Measurements from ENCODE around the gene DRAP1.
"Not testable (repeated sequence)": the region's sequence is repeated elsewhere in the genome, so short reads cannot be mapped to it uniquely, and the experiment has no call there.

The DRAP1 gene

DNA sequence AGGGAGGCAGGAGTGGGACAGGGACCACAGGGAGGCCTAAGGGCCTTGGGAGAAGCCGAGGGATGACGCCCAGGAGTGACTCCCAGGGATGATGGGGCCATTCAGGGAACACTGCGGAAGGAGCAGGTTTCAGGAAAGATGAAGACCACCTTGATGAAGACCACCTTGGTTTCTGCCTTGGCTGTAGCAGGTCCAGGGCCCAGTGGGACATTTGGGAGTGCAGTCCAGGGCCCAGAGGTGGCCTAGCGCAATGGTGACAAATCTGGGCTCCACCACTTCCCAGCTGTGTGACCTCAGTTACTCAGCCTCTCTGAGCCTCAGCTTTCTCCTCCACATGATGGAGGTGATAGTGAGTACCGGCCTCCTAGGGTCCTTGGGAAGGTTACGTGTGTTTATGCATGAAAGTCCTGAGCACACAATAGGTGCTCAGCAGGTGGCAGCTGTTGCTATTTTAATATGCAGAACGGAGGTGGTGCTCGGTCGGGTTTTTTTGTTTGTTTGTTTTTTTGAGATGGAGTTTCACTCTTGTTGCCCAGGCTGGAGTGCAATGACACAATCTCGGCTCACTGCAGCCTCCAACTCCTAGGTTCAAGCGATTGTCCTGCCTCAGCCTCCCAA lies 26.8 kb downstream of the DRAP1 start:
- Histone ChIP-seq H3K4me3 (replicated peaks; ENCODE audit: low read depth, low read length) (no peak overlapping the region), H3K36me3 (ENCODE audit: control insufficient read depth, insufficient read depth, low read length) (no peaks in the 10 kb centered on the region), H3K27me3 (replicated peaks; ENCODE audit: control insufficient read depth, insufficient read depth, low read length) (no peaks in the 10 kb centered on the region)
- TF ChIP-seq, protein P1, sequence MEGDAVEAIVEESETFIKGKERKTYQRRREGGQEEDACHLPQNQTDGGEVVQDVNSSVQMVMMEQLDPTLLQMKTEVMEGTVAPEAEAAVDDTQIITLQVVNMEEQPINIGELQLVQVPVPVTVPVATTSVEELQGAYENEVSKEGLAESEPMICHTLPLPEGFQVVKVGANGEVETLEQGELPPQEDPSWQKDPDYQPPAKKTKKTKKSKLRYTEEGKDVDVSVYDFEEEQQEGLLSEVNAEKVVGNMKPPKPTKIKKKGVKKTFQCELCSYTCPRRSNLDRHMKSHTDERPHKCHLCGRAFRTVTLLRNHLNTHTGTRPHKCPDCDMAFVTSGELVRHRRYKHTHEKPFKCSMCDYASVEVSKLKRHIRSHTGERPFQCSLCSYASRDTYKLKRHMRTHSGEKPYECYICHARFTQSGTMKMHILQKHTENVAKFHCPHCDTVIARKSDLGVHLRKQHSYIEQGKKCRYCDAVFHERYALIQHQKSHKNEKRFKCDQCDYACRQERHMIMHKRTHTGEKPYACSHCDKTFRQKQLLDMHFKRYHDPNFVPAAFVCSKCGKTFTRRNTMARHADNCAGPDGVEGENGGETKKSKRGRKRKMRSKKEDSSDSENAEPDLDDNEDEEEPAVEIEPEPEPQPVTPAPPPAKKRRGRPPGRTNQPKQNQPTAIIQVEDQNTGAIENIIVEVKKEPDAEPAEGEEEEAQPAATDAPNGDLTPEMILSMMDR (IDR thresholded peaks at IDR 0.05; ENCODE audit: insufficient read depth, low read length, poor library complexity, severe bottlenecking), result no peak
- no peak for DNase-seq (ENCODE audit: extremely low read depth, insufficient read length)

DNA sequence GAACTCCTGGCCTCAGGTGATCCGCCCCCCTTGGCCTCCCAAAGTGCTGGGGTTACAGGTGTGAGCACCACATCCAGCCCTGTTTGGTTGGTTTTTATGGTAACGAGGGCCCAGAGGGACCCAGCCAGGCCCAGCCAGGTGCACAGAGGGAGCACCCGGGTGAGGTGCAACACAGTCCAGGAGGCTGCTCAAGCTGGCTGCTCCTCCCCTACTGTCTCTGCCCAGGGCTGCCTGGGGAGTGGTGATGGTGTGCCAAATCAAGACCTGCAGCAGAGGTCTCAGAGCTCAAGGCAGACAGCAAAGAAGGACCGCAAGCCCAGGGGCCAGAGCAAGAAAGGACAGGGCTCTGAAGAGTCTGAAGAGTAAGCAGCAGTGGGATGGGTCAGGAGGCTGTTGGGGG lies 27.4 kb downstream of the DRAP1 start:
- DNase-seq (ENCODE audit: extremely low read depth, insufficient read length), result no peak
- no peaks in the 10 kb centered on the region for H3K36me3 ChIP-seq (ENCODE audit: control insufficient read depth, insufficient read depth, low read length)
- TF ChIP-seq, protein P1 (IDR thresholded peaks at IDR 0.05; ENCODE audit: insufficient read depth, low read length, poor library complexity, severe bottlenecking), result no peak
- no peak overlapping the region for H3K4me3 ChIP-seq (replicated peaks; ENCODE audit: low read depth, low read length)
- H3K27me3 ChIP-seq (replicated peaks; ENCODE audit: control insufficient read depth, insufficient read depth, low read length), result no peaks in the 10 kb centered on the region

DNA sequence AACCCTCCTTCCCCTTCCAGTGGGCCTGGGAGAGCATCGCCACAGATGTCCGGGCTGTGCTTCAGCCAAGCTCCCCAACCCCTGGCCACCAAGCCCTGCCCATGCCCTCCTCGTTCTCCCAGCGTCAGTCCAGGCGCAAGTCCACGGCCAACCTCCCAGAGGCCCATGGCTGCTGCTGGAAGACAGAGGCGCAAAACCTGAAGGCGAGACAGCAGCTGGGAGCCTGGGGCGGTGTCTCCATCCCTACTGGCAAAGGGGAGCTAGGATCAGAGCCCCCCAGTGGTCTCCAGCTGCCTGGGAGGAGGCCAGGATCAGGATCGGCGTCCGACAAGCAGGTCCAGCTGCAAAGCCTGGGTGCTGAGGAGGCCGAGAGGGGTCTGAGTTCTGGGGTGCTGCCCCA lies 27.9 kb downstream of the DRAP1 start:
- no peak for DNase-seq (ENCODE audit: extremely low read depth, insufficient read length)
- no peak overlapping the region for H3K4me3 ChIP-seq (replicated peaks; ENCODE audit: low read depth, low read length)
- TF ChIP-seq, protein P1 (IDR thresholded peaks at IDR 0.05; ENCODE audit: insufficient read depth, low read length, poor library complexity, severe bottlenecking), result no peak
- no peaks in the 10 kb centered on the region for H3K36me3 ChIP-seq (ENCODE audit: control insufficient read depth, insufficient read depth, low read length)
- H3K27me3 ChIP-seq (replicated peaks; ENCODE audit: control insufficient read depth, insufficient read depth, low read length), result no peaks in the 10 kb centered on the region

DNA sequence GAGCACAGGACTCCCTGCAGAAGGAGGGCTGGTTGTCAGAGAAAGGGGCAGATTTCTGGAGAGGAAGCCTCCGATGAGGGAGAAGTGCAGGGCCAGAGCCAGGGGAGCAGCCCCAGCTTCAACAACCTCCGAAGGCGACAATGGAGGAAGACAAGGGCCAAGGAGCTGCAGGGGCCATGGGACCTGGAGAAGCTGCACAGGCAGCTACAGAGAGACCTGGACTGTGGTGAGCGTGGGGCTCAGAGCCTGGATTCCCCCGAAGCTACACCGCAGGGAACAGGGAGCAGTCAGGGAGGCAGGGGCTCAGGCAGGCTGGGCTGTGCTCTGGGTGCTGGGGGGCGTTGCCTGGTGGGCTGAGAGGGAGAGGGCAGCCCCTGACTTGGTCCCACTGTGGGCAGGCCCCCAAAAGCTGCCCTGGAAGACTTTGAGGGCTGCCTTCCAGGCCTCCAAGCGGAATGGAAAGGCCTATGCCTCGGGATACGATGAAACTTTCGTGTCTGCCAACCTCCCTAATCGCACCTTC lies 28.4 kb downstream of the DRAP1 start:
- Histone ChIP-seq H3K27me3 (replicated peaks; ENCODE audit: control insufficient read depth, insufficient read depth, low read length) (no peaks in the 10 kb centered on the region), H3K36me3 (ENCODE audit: control insufficient read depth, insufficient read depth, low read length) (no peaks in the 10 kb centered on the region), H3K4me3 (replicated peaks; ENCODE audit: low read depth, low read length) (no peak overlapping the region)
- no peak for DNase-seq (ENCODE audit: extremely low read depth, insufficient read length)
- TF ChIP-seq, protein P1 (IDR thresholded peaks at IDR 0.05; ENCODE audit: insufficient read depth, low read length, poor library complexity, severe bottlenecking), result no peak

DNA sequence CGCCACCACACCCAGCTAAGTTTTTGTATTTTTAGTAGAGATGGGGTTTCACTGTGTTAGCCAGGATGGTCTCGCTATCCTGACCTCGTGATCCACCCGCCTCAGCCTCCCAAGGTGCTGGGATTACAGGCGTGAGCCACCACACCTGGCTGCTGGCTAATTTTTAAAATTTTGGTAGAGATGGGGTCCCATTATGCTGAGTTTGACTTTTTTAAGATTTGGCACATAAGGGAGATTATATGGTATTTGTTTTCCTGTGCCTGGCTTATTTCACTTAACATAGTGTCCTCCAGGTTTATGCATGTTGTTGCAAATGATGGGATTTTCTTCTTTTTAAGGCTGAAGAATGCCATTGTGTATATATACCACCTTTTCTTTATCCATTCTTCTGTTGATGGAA lies 31.5 kb downstream of the DRAP1 start:
- not testable (repeated sequence) for H3K27me3 ChIP-seq (replicated peaks; ENCODE audit: control insufficient read depth, insufficient read depth, low read length); DNase-seq (ENCODE audit: extremely low read depth, insufficient read length); H3K4me3 ChIP-seq (replicated peaks; ENCODE audit: low read depth, low read length); H3K36me3 ChIP-seq (ENCODE audit: control insufficient read depth, insufficient read depth, low read length)

DNA sequence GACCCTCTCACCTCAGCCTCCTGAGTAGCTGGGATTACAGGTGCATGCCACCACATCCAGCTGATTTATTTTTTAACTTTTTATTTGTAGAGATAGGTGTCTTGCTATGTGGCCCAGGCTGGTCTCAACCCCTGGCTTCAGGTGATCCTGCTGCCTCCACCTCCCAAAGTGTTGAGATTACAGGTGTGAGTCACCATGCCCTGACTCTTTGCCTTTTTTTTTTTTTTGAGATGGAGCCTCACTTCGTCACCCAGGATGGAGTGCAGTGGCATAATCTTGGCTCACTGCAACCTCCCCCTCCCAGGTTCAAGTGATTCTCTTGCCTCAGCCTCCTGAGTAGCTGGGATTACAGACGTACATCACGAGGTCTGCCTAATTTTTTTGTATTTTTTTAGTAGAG lies 32.4 kb downstream of the DRAP1 start:
- not testable (repeated sequence) for DNase-seq (ENCODE audit: extremely low read depth, insufficient read length); H3K4me3 ChIP-seq (replicated peaks; ENCODE audit: low read depth, low read length); H3K36me3 ChIP-seq (ENCODE audit: control insufficient read depth, insufficient read depth, low read length); H3K27me3 ChIP-seq (replicated peaks; ENCODE audit: control insufficient read depth, insufficient read depth, low read length)

DNA sequence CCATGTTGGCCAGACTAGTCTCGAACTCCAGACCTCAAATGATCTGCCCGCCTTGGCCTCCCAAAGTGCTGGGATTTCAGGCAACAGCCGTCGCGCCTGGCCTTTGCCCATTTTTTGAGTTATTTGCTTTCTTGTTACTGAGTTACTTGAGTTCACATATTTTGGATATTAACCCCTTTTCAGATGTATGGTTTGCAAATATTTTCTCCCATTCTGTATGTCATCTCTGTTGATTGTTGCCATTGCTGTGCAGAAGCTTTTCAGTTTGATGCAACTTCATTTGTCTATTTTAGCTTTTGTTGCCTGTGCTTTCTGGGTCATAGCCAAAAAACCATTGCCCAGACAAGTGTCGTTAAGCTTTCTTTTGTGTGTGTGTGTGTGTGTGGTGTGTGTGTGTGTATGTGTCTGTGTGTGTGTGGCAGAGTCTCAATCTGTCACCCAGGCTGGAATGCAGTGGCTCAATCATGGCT lies 32.9 kb downstream of the DRAP1 start:
- Histone ChIP-seq H3K4me3 (replicated peaks; ENCODE audit: low read depth, low read length) (no peak overlapping the region), H3K27me3 (replicated peaks; ENCODE audit: control insufficient read depth, insufficient read depth, low read length) (no peaks in the 10 kb centered on the region), H3K36me3 (ENCODE audit: control insufficient read depth, insufficient read depth, low read length) (no peaks in the 10 kb centered on the region)
- no peak for DNase-seq (ENCODE audit: extremely low read depth, insufficient read length)
- TF ChIP-seq, protein P1 (IDR thresholded peaks at IDR 0.05; ENCODE audit: insufficient read depth, low read length, poor library complexity, severe bottlenecking), result no peak

Data from GM06990 (cell line).